ENCODE data around the gene NEGR1.

DNA sequence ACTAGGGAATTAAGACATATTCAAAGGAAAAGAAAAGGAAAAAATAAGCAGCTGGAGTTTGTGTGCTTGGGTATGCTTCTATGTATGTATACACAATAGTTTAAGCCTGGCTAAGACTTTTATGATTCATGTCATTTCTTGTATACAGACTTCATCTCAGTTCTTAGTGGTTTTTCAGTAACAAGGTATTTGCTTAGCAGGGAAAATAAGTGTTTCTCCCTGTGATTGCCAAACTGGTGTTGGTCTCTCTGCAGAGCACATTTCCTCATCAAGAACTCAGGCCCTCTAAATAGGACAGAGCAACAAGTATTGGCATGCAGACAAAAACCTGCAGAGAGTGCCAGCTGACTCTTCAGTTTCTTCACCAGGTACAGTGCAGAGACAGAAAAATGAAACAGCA, 717.1 kb downstream of the NEGR1 start:
- TF ChIP-seq, protein P1, sequence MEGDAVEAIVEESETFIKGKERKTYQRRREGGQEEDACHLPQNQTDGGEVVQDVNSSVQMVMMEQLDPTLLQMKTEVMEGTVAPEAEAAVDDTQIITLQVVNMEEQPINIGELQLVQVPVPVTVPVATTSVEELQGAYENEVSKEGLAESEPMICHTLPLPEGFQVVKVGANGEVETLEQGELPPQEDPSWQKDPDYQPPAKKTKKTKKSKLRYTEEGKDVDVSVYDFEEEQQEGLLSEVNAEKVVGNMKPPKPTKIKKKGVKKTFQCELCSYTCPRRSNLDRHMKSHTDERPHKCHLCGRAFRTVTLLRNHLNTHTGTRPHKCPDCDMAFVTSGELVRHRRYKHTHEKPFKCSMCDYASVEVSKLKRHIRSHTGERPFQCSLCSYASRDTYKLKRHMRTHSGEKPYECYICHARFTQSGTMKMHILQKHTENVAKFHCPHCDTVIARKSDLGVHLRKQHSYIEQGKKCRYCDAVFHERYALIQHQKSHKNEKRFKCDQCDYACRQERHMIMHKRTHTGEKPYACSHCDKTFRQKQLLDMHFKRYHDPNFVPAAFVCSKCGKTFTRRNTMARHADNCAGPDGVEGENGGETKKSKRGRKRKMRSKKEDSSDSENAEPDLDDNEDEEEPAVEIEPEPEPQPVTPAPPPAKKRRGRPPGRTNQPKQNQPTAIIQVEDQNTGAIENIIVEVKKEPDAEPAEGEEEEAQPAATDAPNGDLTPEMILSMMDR (IDR thresholded peaks at IDR 0.05; ENCODE audit: low read depth, low read length): no peak
- TF ChIP-seq, protein P2, sequence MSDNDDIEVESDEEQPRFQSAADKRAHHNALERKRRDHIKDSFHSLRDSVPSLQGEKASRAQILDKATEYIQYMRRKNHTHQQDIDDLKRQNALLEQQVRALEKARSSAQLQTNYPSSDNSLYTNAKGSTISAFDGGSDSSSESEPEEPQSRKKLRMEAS (IDR thresholded peaks at IDR 0.05; ENCODE audit: low read depth, low read length): no peak
- TF ChIP-seq MYC (IDR thresholded peaks at IDR 0.05; ENCODE audit: low read depth, low read length) (no peak), POLR2A (IDR thresholded peaks at IDR 0.05; ENCODE audit: extremely low read depth, insufficient read length) (no peak)

All from NB4 (cell line).